ENCODE results near the gene SEMA4D.
"Not testable (repeated sequence)": the region's sequence is repeated elsewhere in the genome, so short reads cannot be mapped to it uniquely, and the experiment has no call there.

The SEMA4D gene

GRCh38 chr9:89356782-89357181 lies 141.1 kb downstream of the SEMA4D start:
- H3K4me3 Mint-ChIP-seq: no peak overlapping the region
- no peaks in the 10 kb centered on the region for H3K27me3 Mint-ChIP-seq

GRCh38 chr9:89354471-89354870 lies 143.4 kb downstream of the SEMA4D start:
- no peak for ATAC-seq
- H3K4me1 Mint-ChIP-seq: peaks cover 10% of the 10 kb centered on the region
- H3K27me3 Mint-ChIP-seq: no peaks in the 10 kb centered on the region
- peaks cover 86% of the 10 kb centered on the region for H3K36me3 Mint-ChIP-seq
- H3K4me3 Mint-ChIP-seq: no peak overlapping the region
- H3K9me3 Mint-ChIP-seq: no peaks in the 10 kb centered on the region
- no peak overlapping the region for H3K27ac Mint-ChIP-seq

More at GRCh38 chr9:89356782-89357181, 141.1 kb downstream of the SEMA4D start:
- H3K4me1 Mint-ChIP-seq: peaks cover 4% of the 10 kb centered on the region
- H3K36me3 Mint-ChIP-seq: peaks cover 86% of the 10 kb centered on the region
- no peaks in the 10 kb centered on the region for H3K9me3 Mint-ChIP-seq
- ATAC-seq: no peak
- peak overlapping the region; percentile 46 for H3K27ac Mint-ChIP-seq

- Mint-ChIP-seq H3K27ac (peak overlapping the region; percentile 19), H3K4me3 (no peak overlapping the region), H3K36me3 (peaks cover 89% of the 10 kb centered on the region), H3K27me3 (no peaks in the 10 kb centered on the region), H3K4me1 (peaks cover 10% of the 10 kb centered on the region), H3K9me3 (no peaks in the 10 kb centered on the region)
- no peak for ATAC-seq
These were observed 143.9 kb downstream of the SEMA4D start for GRCh38 chr9:89353989-89354388.

DNA sequence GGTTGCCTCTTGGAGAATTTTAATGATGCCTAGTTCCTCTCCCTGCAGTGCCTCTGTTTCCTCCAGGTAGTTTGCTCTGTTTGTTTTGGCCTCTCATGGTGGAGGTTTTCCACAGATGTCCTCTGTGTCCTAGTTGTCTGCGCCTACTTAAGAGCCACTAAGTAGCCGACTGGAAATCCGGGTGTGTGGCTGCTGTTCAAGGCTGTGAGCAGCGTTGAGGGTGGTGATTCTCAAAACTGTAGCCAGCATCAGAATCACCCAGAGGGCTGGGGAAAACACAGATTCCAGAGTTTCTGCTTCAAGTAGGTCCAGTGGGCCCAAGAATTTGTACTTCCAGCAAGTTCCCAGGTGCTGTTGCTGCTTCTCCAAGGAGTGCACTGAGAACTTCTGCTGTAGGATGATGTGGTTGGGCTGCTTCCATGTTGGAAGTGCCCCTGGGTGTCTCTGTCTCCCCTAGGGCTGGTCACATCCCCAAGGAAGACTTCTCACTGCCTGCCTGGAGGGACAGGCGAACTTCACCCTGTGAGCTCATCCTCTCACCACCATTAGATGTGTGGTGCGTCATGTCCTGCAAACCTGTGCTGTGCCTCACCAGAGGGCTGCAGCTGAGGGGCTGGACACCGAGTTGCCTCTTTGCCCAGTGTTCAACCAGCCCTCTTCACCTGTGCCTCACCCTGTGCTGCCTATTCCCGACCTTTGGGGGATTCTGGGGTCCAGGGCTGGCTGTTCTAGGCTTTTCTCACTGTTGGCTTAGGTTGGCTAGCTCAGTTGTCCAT lies 144.9 kb downstream of the SEMA4D start:
- peaks cover 88% of the 10 kb centered on the region for H3K36me3 Mint-ChIP-seq
- H3K4me3 Mint-ChIP-seq: no peak overlapping the region

GRCh38 chr9:89352451-89352850 lies 145.5 kb downstream of the SEMA4D start:
- Mint-ChIP-seq H3K4me1 (peaks cover 10% of the 10 kb centered on the region), H3K4me3 (no peak overlapping the region), H3K36me3 (peaks cover 88% of the 10 kb centered on the region), H3K27ac (peak overlapping the region; percentile 72), H3K9me3 (no peaks in the 10 kb centered on the region), H3K27me3 (no peaks in the 10 kb centered on the region)
- ATAC-seq: no peak

More for the DNA sequence above, 144.9 kb downstream of the SEMA4D start:
- no peak for ATAC-seq
- H3K27me3 Mint-ChIP-seq: no peaks in the 10 kb centered on the region
- H3K27ac Mint-ChIP-seq: peak overlapping the region; percentile 72
- no peaks in the 10 kb centered on the region for H3K9me3 Mint-ChIP-seq
- peaks cover 10% of the 10 kb centered on the region for H3K4me1 Mint-ChIP-seq

- Mint-ChIP-seq H3K9me3 (no peaks in the 10 kb centered on the region), H3K27me3 (no peaks in the 10 kb centered on the region), H3K36me3 (peaks cover 88% of the 10 kb centered on the region), H3K4me1 (peaks cover 10% of the 10 kb centered on the region), H3K27ac (peak overlapping the region; percentile 72), H3K4me3 (no peak overlapping the region)
- no peak for ATAC-seq
These were observed 146.2 kb downstream of the SEMA4D start for GRCh38 chr9:89351584-89352300.

DNA sequence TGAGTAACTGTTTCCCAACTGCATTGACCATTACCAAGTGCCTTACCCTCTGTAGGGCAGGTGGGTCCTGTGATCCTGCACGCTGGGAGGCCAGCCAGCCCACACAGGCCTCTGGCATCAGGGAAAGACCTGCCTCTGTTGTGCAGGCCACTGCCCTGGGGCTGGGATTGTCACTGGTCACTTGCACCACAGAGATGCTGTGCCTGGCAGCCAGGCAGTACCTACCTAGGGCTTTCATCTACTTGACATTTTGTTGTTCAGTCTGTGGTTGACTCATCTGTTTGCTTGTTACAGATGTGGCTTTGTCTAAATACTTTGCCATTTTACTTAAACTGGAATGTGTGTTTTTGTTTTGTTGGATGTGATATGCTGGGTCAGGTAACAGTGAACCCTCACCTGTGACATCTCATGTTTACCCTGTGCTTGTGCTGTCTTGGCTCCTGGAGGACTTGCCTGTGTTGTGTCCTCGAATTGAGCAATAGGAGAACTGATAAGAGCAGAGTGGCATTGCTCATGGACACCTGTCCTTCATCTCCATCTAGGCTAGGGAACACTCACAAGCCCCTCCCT lies 146.8 kb downstream of the SEMA4D start:
- Mint-ChIP-seq H3K4me3 (no peak overlapping the region), H3K9me3 (no peaks in the 10 kb centered on the region), H3K27me3 (no peaks in the 10 kb centered on the region), H3K36me3 (peaks cover 88% of the 10 kb centered on the region), H3K4me1 (peaks cover 10% of the 10 kb centered on the region), H3K27ac (peak overlapping the region; percentile 72)
- ATAC-seq: no peak

DNA sequence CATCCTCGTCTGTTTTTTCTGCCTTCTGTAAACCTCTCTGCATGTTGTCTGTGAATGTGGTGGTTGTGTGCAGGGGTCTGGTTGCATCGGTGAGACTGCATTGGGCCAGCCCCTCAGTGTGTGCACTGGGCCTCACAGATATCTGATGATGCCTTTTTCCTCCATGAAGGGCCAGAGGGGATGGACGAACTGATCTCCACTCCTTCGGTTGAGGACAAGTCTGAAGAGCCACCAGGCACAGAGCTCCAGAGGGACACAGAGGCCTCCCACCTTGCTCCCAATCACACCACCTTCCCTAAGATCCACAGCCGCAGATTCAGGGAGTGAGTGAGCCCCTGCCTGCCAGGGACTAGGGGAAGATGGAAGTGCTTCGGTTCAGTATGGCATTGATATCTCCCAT lies 148.3 kb downstream of the SEMA4D start:
- ATAC-seq: no peak
- no peak overlapping the region for H3K4me3 Mint-ChIP-seq
- H3K36me3 Mint-ChIP-seq: peaks cover 88% of the 10 kb centered on the region
- no peaks in the 10 kb centered on the region for H3K9me3 Mint-ChIP-seq
- peaks cover 10% of the 10 kb centered on the region for H3K4me1 Mint-ChIP-seq
- no peak overlapping the region for H3K27ac Mint-ChIP-seq
- H3K27me3 Mint-ChIP-seq: no peaks in the 10 kb centered on the region

GRCh38 chr9:89347651-89348050 lies 150.3 kb downstream of the SEMA4D start:
- no peaks in the 10 kb centered on the region for H3K9me3 Mint-ChIP-seq
- ATAC-seq: no peak
- no peak overlapping the region for H3K27ac Mint-ChIP-seq
- H3K4me3 Mint-ChIP-seq: no peak overlapping the region
- no peaks in the 10 kb centered on the region for H3K27me3 Mint-ChIP-seq
- H3K4me1 Mint-ChIP-seq: peaks cover 10% of the 10 kb centered on the region
- H3K36me3 Mint-ChIP-seq: peaks cover 95% of the 10 kb centered on the region

GRCh38 chr9:89346696-89347095 lies 151.2 kb downstream of the SEMA4D start:
- peaks cover 98% of the 10 kb centered on the region for H3K36me3 Mint-ChIP-seq
- no peak overlapping the region for H3K4me3 Mint-ChIP-seq
- H3K4me1 Mint-ChIP-seq: peaks cover 5% of the 10 kb centered on the region

DNA sequence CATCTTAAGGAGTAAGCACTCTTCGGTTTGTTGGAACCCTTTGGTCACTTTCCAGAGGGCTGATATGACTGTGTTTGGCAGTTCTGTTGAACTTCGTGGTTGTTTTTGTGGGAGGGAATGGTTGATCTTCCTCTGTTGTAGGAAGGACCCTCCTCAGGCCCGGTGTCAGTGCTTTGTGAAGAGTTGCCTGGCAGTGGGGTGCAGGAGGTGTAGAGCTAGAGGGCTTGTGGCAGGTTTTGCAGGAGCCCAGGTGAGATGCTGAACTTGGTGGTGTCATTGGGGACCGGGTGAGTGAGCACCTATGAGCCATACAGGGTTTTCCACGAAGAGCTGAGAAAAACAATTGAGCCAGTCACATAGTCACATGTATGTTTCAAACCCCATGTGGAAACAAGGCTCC lies 152.4 kb downstream of the SEMA4D start:
- H3K4me3 Mint-ChIP-seq: no peak overlapping the region
- H3K36me3 Mint-ChIP-seq: peaks cover 98% of the 10 kb centered on the region
- no peak for ATAC-seq
- H3K4me1 Mint-ChIP-seq: peaks cover 3% of the 10 kb centered on the region
- no peaks in the 10 kb centered on the region for H3K9me3 Mint-ChIP-seq
- no peaks in the 10 kb centered on the region for H3K27me3 Mint-ChIP-seq
- no peak overlapping the region for H3K27ac Mint-ChIP-seq

More at GRCh38 chr9:89346696-89347095, 151.2 kb downstream of the SEMA4D start:
- no peak overlapping the region for H3K27ac Mint-ChIP-seq
- no peaks in the 10 kb centered on the region for H3K9me3 Mint-ChIP-seq
- no peaks in the 10 kb centered on the region for H3K27me3 Mint-ChIP-seq
- no peak for ATAC-seq

DNA sequence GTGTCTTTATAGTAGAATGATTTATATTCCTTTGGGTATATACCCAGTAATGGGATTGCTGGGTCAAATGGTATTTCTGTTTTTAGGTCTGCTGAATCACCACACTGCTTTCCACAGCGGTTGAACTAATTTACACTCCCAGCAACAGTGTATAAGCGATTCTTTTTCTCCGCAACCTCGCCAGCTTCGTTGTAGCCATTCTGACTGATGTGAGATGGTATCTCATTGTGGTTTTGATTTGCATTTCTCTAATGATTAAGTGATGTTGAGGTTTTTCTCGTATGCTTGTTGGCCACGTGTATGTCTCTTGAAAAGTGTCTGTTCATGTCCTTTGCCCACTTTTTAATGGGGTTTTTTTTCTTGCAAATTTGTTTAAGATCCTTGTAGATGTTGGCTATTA lies 154.1 kb downstream of the SEMA4D start:
- ATAC-seq, H3K27ac Mint-ChIP-seq, H3K9me3 Mint-ChIP-seq, H3K27me3 Mint-ChIP-seq, H3K4me3 Mint-ChIP-seq, H3K4me1 Mint-ChIP-seq: not testable (repeated sequence)
- peaks cover 90% of the 10 kb centered on the region for H3K36me3 Mint-ChIP-seq

DNA sequence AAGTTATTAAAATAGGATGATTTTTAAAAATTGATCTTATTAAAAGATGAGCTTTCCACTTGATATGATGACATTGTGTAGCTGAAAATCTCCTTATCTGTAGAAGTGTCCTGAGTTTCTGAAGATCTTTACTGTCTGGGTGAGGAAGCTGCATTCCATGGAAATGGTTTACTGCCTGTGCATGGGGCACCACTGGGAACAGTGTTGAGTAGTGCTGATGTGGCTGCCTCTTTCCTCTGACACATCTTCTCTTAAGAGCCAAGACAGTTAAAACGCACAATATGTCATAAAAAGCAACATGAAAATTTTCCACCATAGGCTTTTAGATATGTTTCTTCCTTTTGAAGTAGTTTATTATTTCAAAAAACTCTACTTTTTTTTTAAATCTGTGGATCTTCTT lies 155.0 kb downstream of the SEMA4D start:
- no peak for ATAC-seq
- Mint-ChIP-seq H3K36me3 (peaks cover 88% of the 10 kb centered on the region), H3K4me1 (peaks cover 7% of the 10 kb centered on the region), H3K9me3 (no peaks in the 10 kb centered on the region), H3K27ac (no peak overlapping the region), H3K27me3 (no peaks in the 10 kb centered on the region), H3K4me3 (no peak overlapping the region)

- peaks cover 7% of the 10 kb centered on the region for H3K4me1 Mint-ChIP-seq
- H3K36me3 Mint-ChIP-seq: peaks cover 88% of the 10 kb centered on the region
These were observed 155.7 kb downstream of the SEMA4D start for GRCh38 chr9:89342213-89342612.

DNA sequence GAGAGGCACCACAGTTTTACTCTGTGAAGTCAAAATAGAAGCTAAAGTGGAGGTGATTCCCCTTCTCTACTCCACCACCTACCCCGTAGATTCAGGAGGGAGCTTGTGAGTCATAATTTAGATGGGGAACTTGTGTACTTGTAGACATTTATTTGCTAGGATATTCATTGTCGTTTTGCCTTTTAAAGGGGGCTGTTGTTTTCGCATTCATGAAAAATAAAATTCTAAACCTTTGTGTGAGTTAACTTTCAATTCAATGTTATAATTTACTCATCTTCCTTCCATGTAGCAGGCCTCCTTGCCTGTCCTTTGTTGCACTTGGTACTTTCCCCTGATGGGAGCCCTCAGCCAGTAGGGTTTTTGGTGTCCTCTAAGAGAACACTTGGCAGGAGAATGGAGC lies 157.6 kb downstream of the SEMA4D start:
- Mint-ChIP-seq H3K36me3 (peaks cover 82% of the 10 kb centered on the region), H3K27ac (peak overlapping the region; percentile 21), H3K4me3 (no peak overlapping the region), H3K9me3 (no peaks in the 10 kb centered on the region), H3K27me3 (no peaks in the 10 kb centered on the region), H3K4me1 (peaks cover 7% of the 10 kb centered on the region)
- ATAC-seq: peak; percentile 50

More at GRCh38 chr9:89342213-89342612, 155.7 kb downstream of the SEMA4D start:
- Mint-ChIP-seq H3K4me3 (no peak overlapping the region), H3K27me3 (no peaks in the 10 kb centered on the region), H3K9me3 (no peaks in the 10 kb centered on the region), H3K27ac (no peak overlapping the region)
- ATAC-seq: no peak
